Measurements from ENCODE around the gene COL5A1.
"Not testable (repeated sequence)": the region's sequence is repeated elsewhere in the genome, so short reads cannot be mapped to it uniquely, and the experiment has no call there.

Gene COL5A1

DNA sequence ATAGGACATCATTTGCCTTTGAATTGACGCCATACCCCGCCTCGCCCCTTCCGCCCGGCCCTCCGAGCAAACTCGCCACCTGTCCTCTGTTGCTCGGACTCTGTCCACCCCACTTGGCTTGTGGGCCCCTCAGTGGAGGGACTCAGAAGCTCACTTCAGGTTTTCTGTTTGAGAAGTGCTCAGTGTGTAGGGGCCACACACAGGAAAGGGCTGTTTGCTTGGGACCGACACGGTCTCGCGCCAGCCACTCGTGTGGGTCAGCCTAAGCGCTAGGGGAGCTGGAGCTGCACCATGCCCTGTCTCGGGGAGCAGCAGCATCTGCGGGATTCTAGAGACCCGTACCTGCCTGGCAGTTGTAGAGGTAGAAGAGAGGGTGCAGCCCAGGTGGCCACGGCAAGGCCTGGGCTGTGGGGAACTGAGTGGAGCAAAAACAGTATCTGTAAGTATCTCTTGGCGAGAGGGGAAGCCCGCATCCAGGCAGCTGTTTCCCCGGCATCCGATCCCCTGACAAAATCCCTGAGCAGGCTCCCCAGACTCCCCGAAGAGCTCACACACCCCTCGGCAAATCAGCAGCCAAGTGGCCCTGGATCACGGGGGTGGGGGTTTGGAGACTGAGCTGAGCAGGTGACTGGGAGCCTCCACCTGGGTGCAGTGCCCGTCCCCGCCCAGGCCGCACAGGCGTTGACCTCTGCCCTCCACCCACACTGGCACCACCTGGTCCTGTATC is 52.2 kb downstream of the COL5A1 start:
- DNase-seq, result no peak

- no peak for DNase-seq
These were observed 52.7 kb downstream of the COL5A1 start for GRCh38 chr9:134694368-134694665.

GRCh38 chr9:134694714-134695113 is 53.1 kb downstream of the COL5A1 start:
- no peak for DNase-seq

DNA sequence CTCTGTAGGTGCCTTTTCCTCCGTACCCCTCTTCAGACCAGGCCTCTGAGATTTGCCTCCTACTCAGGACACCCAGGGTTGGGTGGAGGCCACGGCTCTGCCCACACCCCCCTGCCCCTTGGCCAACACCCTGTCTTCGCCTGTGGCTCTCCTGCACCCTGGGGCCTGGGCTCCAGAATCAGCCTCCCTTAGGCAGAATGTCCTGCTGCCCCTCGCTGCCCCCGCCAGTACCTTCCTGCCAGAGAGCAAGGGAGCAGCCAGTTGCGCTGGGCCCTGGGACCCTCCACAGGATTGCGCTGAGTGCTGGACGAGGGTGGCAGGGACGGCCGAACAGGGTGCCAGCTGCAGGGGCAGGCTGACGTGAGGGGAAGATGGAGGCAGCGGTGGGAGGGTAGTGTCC is 53.5 kb downstream of the COL5A1 start:
- no peak for DNase-seq

GRCh38 chr9:134696433-134696832 is 54.8 kb downstream of the COL5A1 start:
- DNase-seq, result no peak

- no peak for DNase-seq
These were observed 56.5 kb downstream of the COL5A1 start for GRCh38 chr9:134698111-134698510.

DNA sequence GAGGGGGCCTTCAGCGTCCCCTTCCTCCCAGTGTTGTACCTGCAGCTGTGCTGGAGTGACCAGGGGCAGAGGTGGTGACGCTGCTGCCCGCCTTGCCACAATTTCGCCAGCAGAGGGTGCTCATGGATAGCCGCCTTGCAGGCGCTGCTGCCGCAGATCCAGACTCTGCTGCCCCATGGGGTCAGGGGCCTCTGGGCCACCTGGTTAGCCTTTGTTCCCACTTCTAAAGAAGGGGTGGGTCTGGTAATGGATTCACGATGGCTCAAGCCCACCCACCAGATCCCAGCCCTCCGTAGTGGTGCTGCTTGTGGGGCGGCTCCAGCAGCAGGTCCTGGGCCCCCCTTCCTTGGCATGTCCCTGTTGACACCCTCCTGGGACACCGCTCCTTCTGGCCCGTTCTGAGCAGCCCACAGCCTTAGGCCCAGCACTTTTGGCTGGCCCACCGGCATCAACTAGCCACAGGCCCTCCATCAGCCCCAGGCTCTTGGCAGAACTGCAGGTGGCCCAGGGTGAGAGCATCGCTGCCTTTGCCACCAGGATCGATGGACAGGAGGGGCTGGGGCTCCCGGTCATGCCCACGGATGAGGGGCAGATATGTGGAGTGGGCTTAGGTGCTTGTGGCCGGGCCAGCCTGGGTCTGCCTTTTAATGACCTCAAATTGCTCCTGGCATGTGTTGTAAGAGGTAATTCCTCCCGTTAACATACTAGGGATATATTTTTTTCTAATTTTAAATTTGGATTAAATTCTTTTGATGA is 57.2 kb downstream of the COL5A1 start:
- peak in 1 of 2 experiments; percentile 12 for DNase-seq

- DNase-seq, result no peak
These were observed 57.7 kb downstream of the COL5A1 start for GRCh38 chr9:134699343-134699740.

- no peak for DNase-seq
These were observed 59.2 kb downstream of the COL5A1 start for GRCh38 chr9:134700636-134701350.

DNA sequence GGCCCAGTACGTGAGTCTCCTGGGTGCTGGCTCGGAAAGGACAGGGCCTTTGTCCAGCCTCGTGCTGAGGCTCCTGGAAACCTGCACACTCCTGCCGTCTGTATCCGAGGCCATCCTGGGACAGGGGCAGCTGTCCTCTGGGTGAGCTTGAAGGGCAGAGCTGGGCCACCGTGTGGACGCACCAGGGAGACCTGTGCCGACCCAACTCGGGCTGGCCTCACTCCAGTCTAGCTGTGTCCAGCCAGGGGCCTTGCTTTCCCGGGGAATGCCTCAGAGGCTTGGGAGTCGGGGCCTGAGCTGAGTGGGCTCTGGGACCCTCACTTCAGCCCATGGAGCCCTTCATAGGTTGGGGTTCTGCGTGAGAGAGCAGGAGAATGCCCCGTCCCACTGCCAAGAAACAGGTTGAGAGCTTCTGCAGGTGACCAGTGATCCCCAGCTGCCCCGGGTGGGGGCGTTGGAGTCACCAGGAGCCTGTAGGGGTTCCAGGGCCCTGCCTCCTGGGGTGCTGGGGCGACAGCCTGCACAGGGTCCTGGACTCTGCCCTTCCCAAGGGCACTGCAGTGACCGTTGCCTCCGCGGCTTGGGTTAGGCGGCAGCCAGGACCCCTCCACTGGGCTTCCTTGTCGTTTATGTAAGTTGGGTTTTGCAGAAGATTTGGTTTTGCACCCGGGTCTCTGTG is 60.1 kb downstream of the COL5A1 start:
- no peak for DNase-seq

DNA sequence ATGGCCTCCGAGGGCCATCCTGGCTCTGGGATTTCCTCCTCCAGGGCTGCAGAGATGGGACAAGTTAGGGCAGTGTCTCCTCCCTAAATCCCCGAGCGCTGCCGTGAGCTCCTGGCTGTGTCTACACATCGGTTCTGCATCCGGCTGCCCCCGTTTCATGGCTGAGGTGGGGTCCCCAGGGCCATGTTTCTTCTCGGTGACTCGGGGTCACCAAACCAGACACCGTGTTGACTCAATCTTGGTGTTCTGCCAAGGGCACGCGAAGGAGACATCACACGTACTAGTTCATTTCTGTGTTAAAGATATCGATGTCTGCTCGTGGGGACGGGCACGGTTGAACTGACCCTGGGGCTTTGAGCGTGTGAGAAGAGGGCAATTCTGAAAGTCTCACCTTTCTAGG is 60.7 kb downstream of the COL5A1 start:
- DNase-seq, result no peak

GRCh38 chr9:134703730-134704114 is 62.1 kb downstream of the COL5A1 start:
- not testable (repeated sequence) for DNase-seq

GRCh38 chr9:134704498-134704897 is 62.9 kb downstream of the COL5A1 start:
- DNase-seq, result no peak

- no peak for DNase-seq
These were observed 64.2 kb downstream of the COL5A1 start for GRCh38 chr9:134705786-134706185.

DNA sequence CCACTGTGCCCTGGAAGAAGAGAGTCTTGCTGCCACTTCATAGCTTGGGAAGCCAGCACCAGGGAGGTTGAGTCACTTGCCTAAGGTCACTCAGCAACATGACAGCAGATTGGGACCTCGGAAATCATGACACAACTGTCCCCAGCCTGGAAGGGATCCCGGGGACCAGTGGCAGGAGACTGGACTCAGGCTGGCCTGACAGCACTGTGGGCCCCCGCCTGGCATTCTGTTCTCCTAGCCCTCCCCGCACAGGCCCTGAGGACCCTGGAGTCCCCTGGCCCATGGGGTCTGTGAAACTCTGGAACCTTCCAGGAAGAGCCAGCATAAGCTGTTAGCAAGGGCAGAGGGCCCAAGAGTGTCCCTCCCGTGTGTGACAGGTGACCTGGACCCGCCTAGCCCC is 64.9 kb downstream of the COL5A1 start:
- DNase-seq, result no peak

DNA sequence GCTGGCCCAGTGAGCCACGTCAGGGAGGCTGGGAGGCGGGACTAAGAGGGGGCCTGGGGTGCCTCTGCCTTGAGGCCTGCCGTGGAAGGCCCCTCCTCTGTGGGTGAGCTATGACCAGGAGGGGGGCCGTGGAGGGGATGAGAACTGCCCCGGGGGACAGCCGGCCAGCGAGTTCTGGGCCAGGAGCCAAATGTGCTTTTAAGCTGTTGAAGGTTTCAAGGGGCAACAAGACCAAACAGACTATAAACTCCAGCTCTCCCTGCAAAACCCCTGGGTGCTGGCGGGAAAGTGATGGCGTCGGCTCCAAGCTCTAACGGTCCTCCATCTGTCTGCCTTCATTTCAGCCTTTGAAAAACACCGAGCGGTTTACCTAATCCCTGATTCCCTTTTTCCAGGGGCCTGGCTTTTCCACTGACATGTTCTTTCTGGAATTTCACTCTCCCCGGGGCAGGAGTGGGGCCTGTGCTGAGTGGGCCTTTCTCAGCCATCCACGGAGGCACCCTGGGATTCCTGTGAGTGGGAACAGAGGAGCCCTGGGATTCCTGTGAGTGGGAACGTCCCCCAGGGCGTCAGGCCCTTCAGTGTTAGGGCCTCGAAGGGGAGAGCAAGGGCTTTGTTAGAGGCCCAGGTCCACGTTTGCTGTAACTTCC is 65.6 kb downstream of the COL5A1 start:
- no peak for DNase-seq

GRCh38 chr9:134707731-134708671 is 66.4 kb downstream of the COL5A1 start:
- DNase-seq, result no peak

GRCh38 chr9:134708672-134709038 is 67.1 kb downstream of the COL5A1 start:
- no peak for DNase-seq

- no peak for DNase-seq
These were observed 68.1 kb downstream of the COL5A1 start for GRCh38 chr9:134709512-134710270.

DNA sequence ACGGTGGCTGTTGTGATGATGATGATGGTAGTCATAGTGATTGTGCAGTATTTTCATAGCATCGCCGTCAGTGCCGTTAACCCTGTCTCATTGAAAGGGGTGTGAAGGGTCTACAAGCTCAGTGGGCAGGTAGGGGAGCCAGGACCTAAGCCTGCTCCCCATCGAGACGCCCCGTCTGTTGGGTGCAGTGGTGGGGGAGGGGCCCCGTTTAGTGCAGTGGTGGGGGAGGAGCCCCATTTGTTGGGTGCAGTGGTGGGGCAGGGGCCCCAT is 68.6 kb downstream of the COL5A1 start:
- DNase-seq, result no peak

- DNase-seq, result no peak
These were observed 69.3 kb downstream of the COL5A1 start for GRCh38 chr9:134710901-134711300.
